HepG2 (cell line): ENCODE data around the gene FALEC. TPM values are rescaled to one million over a fixed set of nuclear protein-coding genes. Genes with fewer than 3 reads are reported as not detected.

ENCODE experiments used
- BCL3 ChIP-seq: sonication (generic); formaldehyde crosslinking; IDR thresholded peaks from 2 replicates; pipeline ENCODE4 v1.5.1; 2020; ENCODE audit warnings: mild to moderate bottlenecking, missing genetic modification reagents, moderate library complexity
- CENPT ChIP-seq: sonication (generic); formaldehyde crosslinking; IDR thresholded peaks from 2 replicates; pipeline ENCODE4 v1.8.0; 2022; ENCODE audit warnings: low read depth, mild to moderate bottlenecking, moderate library complexity, missing genetic modification reagents
- CERS6 ChIP-seq: sonication (generic); formaldehyde crosslinking; IDR thresholded peaks from 2 replicates; pipeline ENCODE4 v1.5.0; 2020; ENCODE audit warnings: missing genetic modification reagents
- FOXA1 ChIP-seq, 2 experiments: fragments of 450-650 bp in 1 of 2; sonication (generic) in 1 of 2; formaldehyde crosslinking in 1 of 2; IDR thresholded peaks; 2 replicates each; pipeline versions ENCODE4 v1.4.0 to v1.6.1; 2016 to 2020; ENCODE audit warnings: missing genetic modification reagents in 1 of 2
- FOXA3 ChIP-seq: IDR thresholded peaks from 2 replicates; pipeline ENCODE4 v1.6.1; 2016; ENCODE audit warnings: missing genetic modification reagents, missing compliant biosample characterization
- HBP1 ChIP-seq: IDR thresholded peaks from 2 replicates; pipeline ENCODE4 v1.6.1; 2016; ENCODE audit warnings: low read depth, control low read depth
- HOXA9 ChIP-seq: sonication (generic); formaldehyde crosslinking; IDR thresholded peaks from 2 replicates; pipeline ENCODE4 v1.8.1; 2022; ENCODE audit warnings: missing genetic modification reagents, mild to moderate bottlenecking, moderate library complexity, borderline replicate concordance
- KMT2A ChIP-seq: sonication (generic); formaldehyde crosslinking; IDR thresholded peaks from 2 replicates; pipeline ENCODE4 v1.4.0; 2020; ENCODE audit warnings: missing genetic modification reagents
- PLSCR1 ChIP-seq: sonication (generic); formaldehyde crosslinking; IDR thresholded peaks from 2 replicates; pipeline ENCODE4 v1.5.0; 2020; ENCODE audit warnings: missing genetic modification reagents, mild to moderate bottlenecking, borderline replicate concordance
- SRSF4 ChIP-seq: fragments of 200-400 bp; formaldehyde crosslinking; IDR thresholded peaks from one replicate; pipeline ENCODE4 v1.6.1; 2018; ENCODE audit warnings: mild to moderate bottlenecking, low read depth, low read length, moderate library complexity; ENCODE audit not compliant: poor library complexity, severe bottlenecking
- TP53 ChIP-seq: sonication (generic); formaldehyde crosslinking; conservative IDR thresholded peaks from 2 replicates; pipeline ENCODE4 v1.4.0; 2020; ENCODE audit warnings: missing genetic modification reagents
- YY1 ChIP-seq: IDR thresholded peaks from 2 replicates; pipeline ENCODE4 v1.6.1; 2011; ENCODE audit warnings: low read length, low read depth, moderate library complexity, mild to moderate bottlenecking; ENCODE audit not compliant: insufficient read depth, insufficient replicate concordance
- ZBTB39 ChIP-seq: sonication (generic); formaldehyde crosslinking; IDR thresholded peaks from 2 replicates; pipeline ENCODE4 v1.5.0; 2020; ENCODE audit warnings: missing genetic modification reagents
- ZNF18 ChIP-seq: sonication (generic); formaldehyde crosslinking; IDR thresholded peaks from 2 replicates; pipeline ENCODE4 v1.8.0; 2022; ENCODE audit warnings: mild to moderate bottlenecking, missing genetic modification reagents; ENCODE audit not compliant: insufficient replicate concordance
- ZNF552 ChIP-seq: sonication (generic); formaldehyde crosslinking; IDR thresholded peaks from 2 replicates; pipeline ENCODE4 v1.9.0; 2022; ENCODE audit warnings: missing genetic modification reagents, mild to moderate bottlenecking, borderline replicate concordance
- ZNF564 ChIP-seq: sonication (generic); formaldehyde crosslinking; IDR thresholded peaks from 2 replicates; pipeline ENCODE4 v1.8.1; 2023; ENCODE audit warnings: mild to moderate bottlenecking, missing genetic modification reagents
- ZNF570 ChIP-seq: sonication (generic); formaldehyde crosslinking; IDR thresholded peaks from 2 replicates; pipeline ENCODE4 v1.4.0; 2020; ENCODE audit warnings: mild to moderate bottlenecking, missing genetic modification reagents, borderline replicate concordance
- ZNF724P ChIP-seq: sonication (generic); formaldehyde crosslinking; IDR thresholded peaks from 2 replicates; pipeline ENCODE4 v1.8.0; 2022; ENCODE audit warnings: missing genetic modification reagents, borderline replicate concordance
- ZSCAN20 ChIP-seq: sonication (generic); formaldehyde crosslinking; IDR thresholded peaks from 2 replicates; pipeline ENCODE4 v1.4.0; 2020; ENCODE audit warnings: missing genetic modification reagents, mild to moderate bottlenecking, borderline replicate concordance
- polyA plus RNA-seq, 8 experiments: library from polyadenylated mRNA; depleted of rRNA in 3 of 8; stranded (reverse) in 7 of 8; unstranded in 1 of 8; fragments of >200 nt; fragmentation: Illumina TruSeq in 4 of 8; extraction: Trizol in 4 of 8; gene quantifications; 2 replicates each; pipeline versions ENCODE4 v1.2.1 to v1.2.3, GENCODE V29; 2011 to 2016; ENCODE audit warnings: low read depth in 4 of 8, missing spikeins in 1 of 8, mixed read lengths in 1 of 8; ENCODE audit not compliant: insufficient read depth in 1 of 8
- total RNA-seq, 5 experiments: library from RNA; depleted of rRNA; stranded (reverse); fragments of >200 nt; fragmentation: Illumina TruSeq; extraction: Trizol; gene quantifications; 2 replicates each; pipeline ENCODE4 v1.2.3, GENCODE V29; 2016; ENCODE audit warnings: low read depth in 1 of 5

Gene FALEC
- total and polyA plus RNA-seq, 2 of the 13 experiments (the other 11 are each of a cell fraction or from before 2014, with no cell fraction given), result 0.33 to 0.71 TPM

GRCh38 chr1:150552128-150552910 is 36.8 kb downstream of the FALEC start (continued):
- TF ChIP-seq FOXA3 (CRISPR knock-in tag) (peak; percentile 36; the same call in 1 of the 2 replicates), TP53 (CRISPR knock-in tag) (no peak), PLSCR1 (no peak), SRSF4 (no peak), ZSCAN20 (CRISPR knock-in tag) (no peak), YY1 (no peak), CERS6 (CRISPR knock-in tag) (no peak), HBP1 (CRISPR knock-in tag) (no peak), FOXA1 (IDR thresholded peaks at IDR 0.05) (no peak), FOXA1 (CRISPR knock-in tag; IDR thresholded peaks at IDR 0.05) (no peak), ZNF564 (CRISPR knock-in tag) (no peak), ZNF724P (CRISPR knock-in tag) (no peak), ZNF552 (no peak), ZBTB39 (no peak), KMT2A (CRISPR knock-in tag) (0 out of 2 replicates have a peak, but pooled peaks have one; percentile 55), CENPT (CRISPR knock-in tag) (no peak), BCL3 (CRISPR knock-in tag) (no peak), ZNF570 (CRISPR knock-in tag) (no peak), HOXA9 (no peak), ZNF18 (CRISPR knock-in tag) (peak; percentile 43)
